ENCODE measurements around the gene GPR137.
"Not testable (repeated sequence)": the region's sequence is repeated elsewhere in the genome, so short reads cannot be mapped to it uniquely, and the experiment has no call there.

GPR137 gene

GRCh38 chr11:64284962-64285884, at the start of gene GPR137:
TSS of gene GPR137 (plus strand) at chr11:64285848. CDS start at chr11:64286525, 677 bp downstream.
- DNase-seq (ENCODE audit: low read depth) = peak; percentile 82

- DNase-seq (ENCODE audit: low read depth) = no peak
These were observed 48.1 kb upstream of the GPR137 start for GRCh38 chr11:64237484-64237951.

GRCh38 chr11:64238076-64238475, 47.6 kb upstream of the GPR137 start:
- no peak for DNase-seq (ENCODE audit: low read depth)

GRCh38 chr11:64238999-64239398, 46.6 kb upstream of the GPR137 start:
- DNase-seq (ENCODE audit: low read depth) = no peak

GRCh38 chr11:64239662-64240434, 45.8 kb upstream of the GPR137 start:
- DNase-seq (ENCODE audit: low read depth) = no peak

GRCh38 chr11:64240435-64241240, 45.0 kb upstream of the GPR137 start, which contains the start of gene FKBP2:
TSS of gene FKBP2 (plus strand) at chr11:64241095. CDS start at chr11:64242388, 1,293 bp downstream.
- peak; percentile 96 for DNase-seq (ENCODE audit: low read depth)

GRCh38 chr11:64241241-64241490, 44.5 kb upstream of the GPR137 start:
- peak; percentile 99 for DNase-seq (ENCODE audit: low read depth)

- DNase-seq (ENCODE audit: low read depth) = no peak
These were observed 43.9 kb upstream of the GPR137 start for GRCh38 chr11:64241491-64242374.

- no peak for DNase-seq (ENCODE audit: low read depth)
These were observed 42.3 kb upstream of the GPR137 start for GRCh38 chr11:64243236-64243854.

GRCh38 chr11:64244107-64244506, 41.5 kb upstream of the GPR137 start:
- no peak for DNase-seq (ENCODE audit: low read depth)

GRCh38 chr11:64244966-64245365, 40.7 kb upstream of the GPR137 start:
- no peak for DNase-seq (ENCODE audit: low read depth)

GRCh38 chr11:64245401-64245796, 40.2 kb upstream of the GPR137 start:
- no peak for DNase-seq (ENCODE audit: low read depth)

- peak; percentile 66 for DNase-seq (ENCODE audit: low read depth)
These were observed 39.6 kb upstream of the GPR137 start for GRCh38 chr11:64245797-64246620.

GRCh38 chr11:64246621-64246870, 39.1 kb upstream of the GPR137 start:
- not testable (repeated sequence) for DNase-seq (ENCODE audit: low read depth)

- peak; percentile 70 for DNase-seq (ENCODE audit: low read depth)
These were observed 38.5 kb upstream of the GPR137 start, which contains the start of gene PPP1R14B for GRCh38 chr11:64246871-64247728. TSS of gene PPP1R14B (minus strand) at chr11:64246943. CDS start at chr11:64246673, 270 bp downstream.

GRCh38 chr11:64247729-64248531, 37.7 kb upstream of the GPR137 start:
- no peak for DNase-seq (ENCODE audit: low read depth)

- DNase-seq (ENCODE audit: low read depth) = no peak
These were observed 37.1 kb upstream of the GPR137 start for GRCh38 chr11:64248578-64248977.

GRCh38 chr11:64249038-64249437, 36.6 kb upstream of the GPR137 start:
- DNase-seq (ENCODE audit: low read depth) = no peak
